SK-N-MC (cell line): ENCODE results near the gene KCNS1.

Experiments
- DNase-seq: peaks from one replicate; pipeline ENCODE4 v3.0.0-alpha.2; 2011; ENCODE audit warnings: low read depth, low spot score
- H3K27ac ChIP-seq: fragments of 200-600 bp; sonication (generic); 2 replicates; pipeline ENCODE4 v1.5.1; 2016; ENCODE audit warnings: mixed run types
- H3K36me3 ChIP-seq: fragments of 200-600 bp; sonication (generic); 2 replicates; pipeline ENCODE4 v1.6.1; 2017; ENCODE audit warnings: antibody characterized with exemption, low read length, mixed read lengths; ENCODE audit not compliant: insufficient read depth
- H3K4me3 ChIP-seq: fragments of 200-600 bp; sonication (generic); 2 replicates; pipeline ENCODE4 v1.5.1; 2016
- H3K9ac ChIP-seq: fragments of 200-600 bp; sonication (generic); 2 replicates; pipeline ENCODE4 v1.8.0; 2017; ENCODE audit warnings: mixed run types, mixed read lengths; ENCODE audit not compliant: insufficient read length
- H3K9me3 ChIP-seq: fragments of 200-600 bp; sonication (generic); 2 replicates; pipeline ENCODE4 v1.6.1; 2017; ENCODE audit warnings: low read depth, mild to moderate bottlenecking, antibody characterized with exemption, low read length, moderate library complexity, mixed read lengths
- EZH2 ChIP-seq: fragments of 200-600 bp; sonication (generic); IDR thresholded peaks from one replicate; pipeline ENCODE4 v1.6.1; 2017; ENCODE audit warnings: antibody characterized with exemption
- FOXP2 ChIP-seq: optimal IDR thresholded peaks from 2 replicates; pipeline ENCODE3; 2011; ENCODE audit warnings: mild to moderate bottlenecking, moderate library complexity; ENCODE audit not compliant: insufficient read depth; ENCODE audit errors: extremely low read length, control extremely low read depth
- POLR2AphosphoS5 ChIP-seq: IDR thresholded peaks from 2 replicates; pipeline ENCODE4 v1.6.1; 2012; ENCODE audit warnings: mild to moderate bottlenecking, low read depth, low read length, borderline replicate concordance

The KCNS1 gene

DNA sequence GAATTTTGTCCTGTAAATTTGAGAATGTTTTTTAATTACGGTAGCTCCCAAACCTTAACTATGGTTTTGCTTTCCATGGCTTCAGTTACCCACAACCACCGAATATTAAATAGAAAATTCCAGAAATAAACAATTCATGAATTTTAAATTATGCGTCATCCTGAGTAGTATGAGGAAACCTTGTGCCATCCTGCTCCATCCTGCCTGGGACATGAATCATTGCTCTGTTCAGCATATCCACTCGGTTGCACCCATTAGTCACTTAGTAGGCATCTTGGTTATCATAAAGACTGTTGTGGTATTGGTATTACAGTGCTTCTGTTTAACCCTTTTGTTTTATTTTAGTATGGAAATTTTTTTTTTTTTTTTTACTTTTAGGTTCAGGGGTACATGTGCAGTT is 39.7 kb downstream of the KCNS1 start:
- H3K9ac ChIP-seq = no peak overlapping the region
- peaks cover 7% of the 10 kb centered on the region for H3K36me3 ChIP-seq
- no peak overlapping the region for H3K27ac ChIP-seq
- H3K9me3 ChIP-seq = no peaks in the 10 kb centered on the region
- no peak overlapping the region for H3K4me3 ChIP-seq
- no peak for DNase-seq
- TF ChIP-seq POLR2AphosphoS5 (no peak), EZH2 (no peak), FOXP2 (no peak)

GRCh38 chr20:45060294-45060693 is 40.6 kb downstream of the KCNS1 start:
- H3K36me3 ChIP-seq = peaks cover 7% of the 10 kb centered on the region
- no peak overlapping the region for H3K27ac ChIP-seq
- H3K9ac ChIP-seq = no peak overlapping the region
- TF ChIP-seq FOXP2 = no peak
- no peak for TF ChIP-seq POLR2AphosphoS5
- no peak for TF ChIP-seq EZH2
- H3K4me3 ChIP-seq = no peak overlapping the region
- H3K9me3 ChIP-seq = no peaks in the 10 kb centered on the region
- DNase-seq = no peak

DNA sequence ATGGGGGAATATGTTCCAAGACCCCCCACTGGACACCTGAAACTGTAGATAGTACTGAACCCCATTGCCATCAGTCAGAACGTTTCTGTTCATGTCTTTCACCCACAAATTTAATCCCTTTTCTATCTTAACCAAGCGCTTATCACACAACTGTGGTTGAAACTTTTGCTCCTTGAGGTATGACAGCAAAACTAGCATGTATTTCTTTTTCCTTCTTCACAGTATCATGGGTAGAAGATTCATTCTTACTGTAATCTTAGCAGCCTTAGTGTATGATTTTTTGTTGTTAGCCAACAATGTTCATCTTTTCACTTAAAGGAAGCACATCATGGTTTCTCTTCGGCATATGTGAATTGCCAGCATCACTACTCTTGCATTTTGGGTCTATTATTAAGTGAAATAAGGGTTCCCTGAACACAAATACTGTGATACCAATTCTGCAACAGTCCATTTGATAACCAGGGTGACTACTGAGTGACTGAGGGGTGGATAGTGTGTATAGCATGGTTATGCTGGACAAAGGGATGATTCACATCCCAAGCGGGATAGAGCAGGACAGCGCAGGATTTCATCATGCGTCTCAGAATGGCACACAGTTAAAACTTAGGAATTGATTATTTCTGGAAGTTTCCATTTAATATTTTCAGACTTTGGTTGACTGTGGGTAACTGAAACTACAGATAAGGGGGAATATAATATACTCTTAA is 41.8 kb downstream of the KCNS1 start:
- Histone ChIP-seq H3K27ac (no peak overlapping the region), H3K9ac (no peak overlapping the region), H3K4me3 (no peak overlapping the region), H3K36me3 (peaks cover 7% of the 10 kb centered on the region), H3K9me3 (no peaks in the 10 kb centered on the region)
- no peak for DNase-seq
- TF ChIP-seq POLR2AphosphoS5 (no peak), EZH2 (no peak), FOXP2 (no peak)

GRCh38 chr20:45058168-45058850 is 42.6 kb downstream of the KCNS1 start:
- no peak for DNase-seq
- Histone ChIP-seq H3K9ac (no peak overlapping the region), H3K27ac (no peak overlapping the region), H3K4me3 (no peak overlapping the region), H3K36me3 (peaks cover 7% of the 10 kb centered on the region), H3K9me3 (no peaks in the 10 kb centered on the region)
- TF ChIP-seq FOXP2 = no peak

- no peak for DNase-seq
- Histone ChIP-seq H3K4me3 (no peak overlapping the region), H3K9me3 (no peaks in the 10 kb centered on the region), H3K27ac (no peak overlapping the region), H3K9ac (no peak overlapping the region), H3K36me3 (peaks cover 7% of the 10 kb centered on the region)
- TF ChIP-seq POLR2AphosphoS5 (no peak), FOXP2 (no peak), EZH2 (no peak)
Observed at GRCh38 chr20:45056473-45057173, 44.3 kb downstream of the KCNS1 start.

DNA sequence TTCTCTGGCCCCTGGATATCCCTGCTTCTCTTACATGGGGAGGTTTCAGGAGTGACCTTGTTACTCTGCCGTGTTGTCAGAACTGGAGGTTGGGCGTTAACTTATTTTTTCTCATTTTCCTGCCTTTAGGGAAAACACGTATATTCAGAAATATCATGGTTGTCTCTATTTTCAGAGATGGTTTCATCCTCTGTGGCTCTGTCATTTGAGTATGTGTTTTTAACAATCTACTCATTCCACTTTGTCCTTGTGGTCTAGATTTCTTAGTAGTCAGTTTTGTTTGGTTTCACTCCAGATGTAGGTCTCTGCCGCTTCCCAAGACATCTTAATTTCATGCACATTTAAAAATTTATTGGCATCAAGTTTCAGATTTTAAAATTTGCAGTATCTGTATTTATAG is 45.9 kb downstream of the KCNS1 start:
- TF ChIP-seq POLR2AphosphoS5 (no peak), EZH2 (no peak), FOXP2 (no peak)
- H3K4me3 ChIP-seq = no peak overlapping the region
- H3K36me3 ChIP-seq = peaks cover 7% of the 10 kb centered on the region
- no peaks in the 10 kb centered on the region for H3K9me3 ChIP-seq
- no peak overlapping the region for H3K9ac ChIP-seq
- DNase-seq = no peak
- H3K27ac ChIP-seq = no peak overlapping the region

DNA sequence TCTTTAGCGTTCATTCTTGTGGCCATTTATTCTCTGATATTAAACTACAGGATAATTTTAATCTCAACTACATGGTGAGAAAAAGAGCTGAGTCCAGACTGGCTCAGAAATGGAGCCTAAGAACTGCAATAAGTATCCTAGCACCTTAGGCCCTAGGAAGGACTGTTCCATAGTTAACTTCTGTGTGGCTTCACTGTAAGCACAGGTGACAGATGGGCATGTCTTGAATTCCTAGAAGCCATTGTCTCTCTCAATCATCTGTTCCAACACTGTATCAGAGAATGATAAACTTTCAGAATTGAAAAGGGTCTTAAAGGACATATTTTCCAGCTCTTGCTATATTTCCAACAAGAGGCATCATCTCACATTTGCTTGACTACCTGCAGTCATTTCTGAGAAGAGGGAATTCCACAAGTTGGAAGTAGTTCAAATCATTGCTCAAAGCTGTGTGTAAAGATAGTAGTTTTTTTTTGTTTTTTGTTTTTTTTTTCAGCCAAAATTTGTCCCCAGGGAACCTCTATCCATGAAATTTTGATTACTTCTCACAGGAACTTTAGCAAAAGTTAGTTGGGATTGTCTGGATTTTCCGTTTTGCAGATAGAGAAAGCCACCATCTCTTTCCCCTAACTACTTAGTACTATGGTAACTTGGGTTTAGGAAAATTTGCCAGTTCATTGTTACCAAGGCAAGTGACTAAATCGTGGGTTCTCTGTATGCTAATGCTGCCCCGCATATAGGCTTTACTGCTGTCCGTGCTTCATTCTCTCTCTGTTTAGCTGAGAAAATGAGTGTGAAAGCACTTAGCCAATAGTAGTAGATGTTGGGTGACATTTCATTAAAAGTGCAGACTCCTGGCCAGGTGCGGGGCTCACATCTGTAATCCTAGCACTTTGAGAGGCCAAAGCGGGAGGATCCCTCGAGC is 47.2 kb downstream of the KCNS1 start:
- no peak for DNase-seq
- Histone ChIP-seq H3K27ac (peak overlapping the region; percentile 44; the same call in 1 of the 2 replicates), H3K9ac (no peak overlapping the region)

More for the DNA sequence above, 47.2 kb downstream of the KCNS1 start:
- no peak overlapping the region; the same call in 1 of the 2 replicates for H3K4me3 ChIP-seq
- H3K36me3 ChIP-seq = peaks cover 7% of the 10 kb centered on the region
- TF ChIP-seq FOXP2 (no peak), EZH2 (no peak), POLR2AphosphoS5 (no peak)
- H3K9me3 ChIP-seq = no peaks in the 10 kb centered on the region
